NCI-H510A treated with DMSO at 0.1 percent for 48 hours (cell line): ENCODE data around the gene ATP6V0D1.

Source experiments
- DNase-seq: peaks from one replicate; lab custom pipeline; 2025; lab: John Stamatoyannopoulos, UW

Gene ATP6V0D1

DNA sequence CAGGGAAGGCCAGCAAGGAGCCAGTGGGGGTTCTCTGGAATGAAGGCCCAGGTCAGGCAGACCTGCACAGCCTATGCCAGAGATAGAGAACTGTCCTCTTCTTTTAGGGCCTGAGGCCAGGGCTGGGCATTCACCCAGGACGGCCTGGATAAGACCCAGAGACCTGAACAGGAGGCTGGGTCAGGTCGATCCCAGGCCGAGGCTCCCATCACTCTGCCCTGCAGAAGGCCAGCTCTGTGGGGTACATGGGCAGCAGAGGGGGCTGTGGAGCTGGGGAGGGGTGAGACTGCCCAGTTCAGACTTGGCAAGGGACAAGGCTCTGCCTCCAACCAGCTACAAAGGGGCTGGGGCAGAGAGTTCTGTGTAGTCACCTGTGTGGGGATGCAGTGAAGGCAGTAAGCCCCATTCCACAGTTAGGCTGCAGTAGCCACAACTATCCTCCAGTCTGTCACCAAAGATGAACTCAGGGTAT is 35.5 kb downstream of the ATP6V0D1 start:
- DNase-seq, result no peak

- DNase-seq, result no peak
These were observed 35.9 kb downstream of the ATP6V0D1 start for GRCh38 chr16:67445126-67445426.

- DNase-seq, result no peak
These were observed 36.5 kb downstream of the ATP6V0D1 start for GRCh38 chr16:67444259-67445125.

DNA sequence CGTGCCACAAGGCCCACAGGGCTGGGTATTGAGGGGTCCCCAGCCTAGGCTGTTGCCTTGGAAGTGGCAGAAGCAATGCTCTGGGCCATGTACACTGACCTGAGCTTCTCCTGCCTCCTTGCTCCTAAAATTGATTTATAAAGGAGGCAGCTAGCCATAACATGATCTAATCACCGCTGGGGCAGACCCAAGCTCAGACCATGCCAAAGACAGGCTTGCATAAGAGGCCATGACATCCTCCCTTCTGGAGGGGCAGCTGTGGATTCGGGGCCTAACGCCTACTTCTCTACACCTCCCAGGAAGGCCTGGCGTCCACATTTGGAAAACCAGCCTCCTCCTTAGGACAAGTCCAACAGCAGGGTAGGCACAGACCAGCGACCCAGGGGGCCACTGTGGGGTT is 37.7 kb downstream of the ATP6V0D1 start:
- no peak for DNase-seq

GRCh38 chr16:67442581-67443255 is 38.2 kb downstream of the ATP6V0D1 start:
- DNase-seq, result no peak

GRCh38 chr16:67441907-67442306 is 39.0 kb downstream of the ATP6V0D1 start:
- no peak for DNase-seq

DNA sequence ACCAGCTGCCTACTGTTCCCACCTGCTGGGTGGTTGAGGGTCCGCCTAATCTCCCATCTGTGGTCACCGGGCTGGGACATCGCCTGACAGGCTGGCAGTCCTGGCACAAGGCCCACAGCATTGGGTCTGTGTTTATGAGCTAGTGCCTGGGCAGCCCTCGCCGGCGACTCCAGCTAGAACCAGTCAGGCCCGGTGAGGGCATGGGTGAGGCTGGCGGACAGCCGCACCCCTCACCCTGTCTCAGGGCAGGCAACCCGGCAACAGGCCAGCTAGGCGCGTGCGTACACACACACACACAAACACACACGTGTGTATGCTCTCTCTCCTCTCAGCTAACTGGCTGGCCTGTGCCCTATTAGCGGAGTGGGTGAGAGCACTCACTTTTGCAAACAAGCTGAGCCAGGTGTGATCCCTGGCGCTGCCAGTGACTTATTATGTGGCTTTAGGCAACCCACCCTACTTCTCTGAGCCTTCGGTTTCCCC is 39.6 kb downstream of the ATP6V0D1 start:
- DNase-seq, result peak; percentile 51

- no peak for DNase-seq
These were observed 42.0 kb downstream of the ATP6V0D1 start for GRCh38 chr16:67438824-67439393.

- no peak for DNase-seq
These were observed 42.7 kb downstream of the ATP6V0D1 start for GRCh38 chr16:67438098-67438791.

DNA sequence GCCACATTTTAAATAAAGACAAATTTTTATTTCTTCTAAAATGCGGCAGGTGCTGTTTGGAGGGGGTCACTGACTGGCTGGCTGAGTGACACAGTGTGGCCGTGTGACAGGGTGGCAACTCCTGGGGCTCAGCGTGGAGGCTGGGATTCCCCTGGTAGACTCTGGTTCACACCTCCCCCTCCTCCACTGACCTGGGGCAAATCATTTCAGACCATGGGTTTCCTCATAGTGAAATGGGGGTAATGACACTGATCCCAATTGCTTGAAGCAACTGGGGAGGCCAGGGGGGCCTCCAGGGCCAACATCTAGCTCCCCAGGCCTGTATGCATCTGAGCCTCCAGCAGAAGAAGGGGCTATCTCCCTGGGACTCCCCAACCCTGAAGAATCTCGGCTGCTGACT is 43.4 kb downstream of the ATP6V0D1 start:
- no peak for DNase-seq

DNA sequence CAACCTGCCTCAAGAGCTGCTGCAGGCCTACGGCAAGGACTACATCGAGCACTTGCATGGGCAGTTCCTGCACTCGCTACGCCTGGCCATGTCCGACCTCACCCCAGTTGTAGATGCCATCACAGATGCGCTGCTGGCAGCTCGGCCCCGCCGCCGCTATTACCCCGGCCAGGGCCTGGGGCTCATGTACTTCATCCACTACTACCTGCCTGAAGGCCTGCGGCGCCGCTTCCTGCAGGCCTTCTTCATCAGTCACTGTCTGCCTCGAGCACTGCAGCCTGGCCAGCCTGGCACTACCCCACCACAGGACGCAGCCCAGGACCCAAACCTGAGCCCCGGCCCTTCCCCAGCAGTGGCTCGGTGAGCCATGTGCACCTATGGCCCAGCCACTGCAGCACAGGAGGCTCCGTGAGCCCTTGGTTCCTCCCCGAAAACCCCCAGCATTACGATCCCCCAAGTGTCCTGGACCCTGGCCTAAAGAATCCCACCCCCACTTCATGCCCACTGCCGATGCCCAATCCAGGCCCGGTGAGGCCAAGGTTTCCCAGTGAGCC is 44.2 kb downstream of the ATP6V0D1 start:
- no peak for DNase-seq

DNA sequence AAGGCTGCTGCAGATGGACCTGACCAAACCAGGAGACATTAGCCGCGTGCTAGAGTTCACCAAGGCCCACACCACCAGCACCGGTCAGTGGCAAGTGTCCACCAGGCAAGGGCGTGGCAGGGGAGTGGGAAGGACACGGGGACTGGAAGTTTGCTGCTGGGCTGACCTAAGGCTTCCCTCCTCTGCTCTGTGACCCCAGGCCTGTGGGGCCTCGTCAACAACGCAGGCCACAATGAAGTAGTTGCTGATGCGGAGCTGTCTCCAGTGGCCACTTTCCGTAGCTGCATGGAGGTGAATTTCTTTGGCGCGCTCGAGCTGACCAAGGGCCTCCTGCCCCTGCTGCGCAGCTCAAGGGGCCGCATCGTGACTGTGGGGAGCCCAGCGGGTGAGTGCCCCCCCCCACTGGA is 45.2 kb downstream of the ATP6V0D1 start:
- no peak for DNase-seq

GRCh38 chr16:67433131-67433719 is 47.7 kb downstream of the ATP6V0D1 start:
- DNase-seq, result no peak

- no peak for DNase-seq
These were observed 48.5 kb downstream of the ATP6V0D1 start for GRCh38 chr16:67432506-67432890.

- peak; percentile 43 for DNase-seq
These were observed 49.0 kb downstream of the ATP6V0D1 start for GRCh38 chr16:67431775-67432505.

- DNase-seq, result peak; percentile 41
These were observed 49.8 kb downstream of the ATP6V0D1 start, which contains the start of gene HSD11B2 for GRCh38 chr16:67430977-67431774. HSD11B2 (plus strand) TSS chr16:67431121; CDS start chr16:67431249, 128 bp downstream.

GRCh38 chr16:67430504-67430976 is 50.4 kb downstream of the ATP6V0D1 start:
- DNase-seq, result no peak

- no peak for DNase-seq
These were observed 51.0 kb downstream of the ATP6V0D1 start for GRCh38 chr16:67429799-67430503.
